Measurements from ENCODE around the gene CHST11.

The CHST11 gene

DNA sequence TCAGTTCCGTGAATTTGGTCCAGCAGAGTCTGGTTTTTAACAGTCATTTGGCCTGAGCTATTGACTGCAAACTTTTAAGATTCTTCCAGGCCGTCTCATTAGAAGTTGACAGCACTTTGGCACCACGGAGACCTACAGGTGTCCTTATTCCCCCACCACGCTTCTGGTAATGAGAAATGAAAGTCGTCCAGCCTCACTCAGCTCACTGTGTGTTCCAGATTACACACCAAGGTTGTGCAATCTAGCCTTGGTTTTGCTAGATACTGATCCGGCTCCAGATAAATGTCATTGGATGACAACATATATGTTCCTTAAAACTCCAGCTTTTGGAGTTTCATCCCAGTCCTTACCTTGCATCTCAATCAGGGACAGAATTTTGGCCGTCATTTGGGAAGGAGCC lies 210.4 kb downstream of the CHST11 start:
- no peaks in the 10 kb centered on the region for H3K9me3 Mint-ChIP-seq (ENCODE audit: low read depth)
- no peak overlapping the region for H3K4me3 Mint-ChIP-seq
- no peaks in the 10 kb centered on the region for H3K27me3 Mint-ChIP-seq
- no peak overlapping the region for H3K27ac Mint-ChIP-seq
- H3K36me3 Mint-ChIP-seq, result peaks cover 6% of the 10 kb centered on the region
- H3K4me1 Mint-ChIP-seq (ENCODE audit: low read depth), result peaks cover 43% of the 10 kb centered on the region

GRCh38 chr12:104668274-104668718 lies 211.5 kb downstream of the CHST11 start:
- Mint-ChIP-seq H3K36me3 (peaks cover 6% of the 10 kb centered on the region), H3K4me3 (no peak overlapping the region), H3K4me1 (ENCODE audit: low read depth) (peaks cover 52% of the 10 kb centered on the region), H3K27me3 (no peaks in the 10 kb centered on the region), H3K27ac (no peak overlapping the region), H3K9me3 (ENCODE audit: low read depth) (no peaks in the 10 kb centered on the region)

DNA sequence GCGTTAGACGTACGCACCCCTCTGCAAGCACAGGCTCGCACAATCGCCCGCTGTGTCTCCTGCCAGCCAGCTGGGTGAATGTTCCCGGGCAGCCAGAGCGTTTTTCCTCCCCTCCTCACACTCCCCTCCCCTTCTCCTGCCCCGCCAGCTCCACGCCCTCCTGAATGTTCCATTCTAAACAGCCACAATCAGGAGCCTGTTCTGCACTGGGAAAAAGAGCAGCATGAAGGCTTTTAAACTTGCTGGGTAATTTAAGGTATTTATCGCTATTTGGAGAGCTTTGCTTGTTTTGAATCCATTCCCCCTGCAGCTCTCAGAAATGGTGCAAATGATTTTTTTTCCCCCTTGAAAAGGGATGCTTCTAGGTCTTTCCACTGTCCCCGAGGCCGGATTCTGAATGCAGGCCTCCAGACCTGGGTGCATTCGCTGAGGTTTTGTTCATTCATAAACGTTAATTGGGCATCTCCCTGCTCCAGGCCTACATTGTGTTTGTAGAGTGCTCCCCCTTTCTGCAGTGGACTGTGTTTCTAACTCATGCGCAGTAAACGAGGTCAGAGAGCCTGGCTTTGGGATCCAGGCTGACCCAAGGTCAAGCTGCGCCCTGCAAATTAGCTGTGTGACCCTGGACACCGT lies 212.5 kb downstream of the CHST11 start:
- Mint-ChIP-seq H3K9me3 (ENCODE audit: low read depth) (no peaks in the 10 kb centered on the region), H3K36me3 (peaks cover 6% of the 10 kb centered on the region), H3K4me1 (ENCODE audit: low read depth) (peaks cover 55% of the 10 kb centered on the region), H3K27me3 (no peaks in the 10 kb centered on the region), H3K4me3 (no peak overlapping the region), H3K27ac (peak overlapping the region; percentile 35)

GRCh38 chr12:104669851-104670337 lies 213.1 kb downstream of the CHST11 start:
- no peak overlapping the region for H3K4me3 Mint-ChIP-seq
- H3K4me1 Mint-ChIP-seq (ENCODE audit: low read depth), result peaks cover 55% of the 10 kb centered on the region
- H3K36me3 Mint-ChIP-seq, result peaks cover 6% of the 10 kb centered on the region
- no peaks in the 10 kb centered on the region for H3K9me3 Mint-ChIP-seq (ENCODE audit: low read depth)
- peak overlapping the region; percentile 96 for H3K27ac Mint-ChIP-seq
- no peaks in the 10 kb centered on the region for H3K27me3 Mint-ChIP-seq

GRCh38 chr12:104670439-104671408 lies 214.0 kb downstream of the CHST11 start:
- Mint-ChIP-seq H3K4me3 (peak overlapping the region; percentile 81), H3K36me3 (peaks cover 4% of the 10 kb centered on the region), H3K27ac (peak overlapping the region; percentile 96), H3K9me3 (ENCODE audit: low read depth) (no peaks in the 10 kb centered on the region), H3K4me1 (ENCODE audit: low read depth) (peaks cover 54% of the 10 kb centered on the region), H3K27me3 (no peaks in the 10 kb centered on the region)

GRCh38 chr12:104671409-104672095 lies 214.8 kb downstream of the CHST11 start:
- H3K9me3 Mint-ChIP-seq (ENCODE audit: low read depth), result no peaks in the 10 kb centered on the region

GRCh38 chr12:104672096-104672445 lies 215.3 kb downstream of the CHST11 start:
- Mint-ChIP-seq H3K36me3 (peaks cover 4% of the 10 kb centered on the region), H3K4me1 (ENCODE audit: low read depth) (peaks cover 54% of the 10 kb centered on the region), H3K4me3 (peak overlapping the region; percentile 81), H3K27me3 (no peaks in the 10 kb centered on the region), H3K9me3 (ENCODE audit: low read depth) (no peaks in the 10 kb centered on the region), H3K27ac (peak overlapping the region; percentile 96)

More at GRCh38 chr12:104671409-104672095, 214.8 kb downstream of the CHST11 start:
- peaks cover 4% of the 10 kb centered on the region for H3K36me3 Mint-ChIP-seq
- H3K27me3 Mint-ChIP-seq, result no peaks in the 10 kb centered on the region
- peak overlapping the region; percentile 96 for H3K27ac Mint-ChIP-seq
- H3K4me1 Mint-ChIP-seq (ENCODE audit: low read depth), result peaks cover 54% of the 10 kb centered on the region
- peak overlapping the region; percentile 81 for H3K4me3 Mint-ChIP-seq

- H3K4me3 Mint-ChIP-seq, result no peak overlapping the region
- H3K4me1 Mint-ChIP-seq (ENCODE audit: low read depth), result peaks cover 54% of the 10 kb centered on the region
- H3K9me3 Mint-ChIP-seq (ENCODE audit: low read depth), result no peaks in the 10 kb centered on the region
- peak overlapping the region; percentile 80 for H3K27ac Mint-ChIP-seq
- no peaks in the 10 kb centered on the region for H3K27me3 Mint-ChIP-seq
- H3K36me3 Mint-ChIP-seq, result peaks cover 4% of the 10 kb centered on the region
Observed at GRCh38 chr12:104672501-104673265, 215.9 kb downstream of the CHST11 start.

DNA sequence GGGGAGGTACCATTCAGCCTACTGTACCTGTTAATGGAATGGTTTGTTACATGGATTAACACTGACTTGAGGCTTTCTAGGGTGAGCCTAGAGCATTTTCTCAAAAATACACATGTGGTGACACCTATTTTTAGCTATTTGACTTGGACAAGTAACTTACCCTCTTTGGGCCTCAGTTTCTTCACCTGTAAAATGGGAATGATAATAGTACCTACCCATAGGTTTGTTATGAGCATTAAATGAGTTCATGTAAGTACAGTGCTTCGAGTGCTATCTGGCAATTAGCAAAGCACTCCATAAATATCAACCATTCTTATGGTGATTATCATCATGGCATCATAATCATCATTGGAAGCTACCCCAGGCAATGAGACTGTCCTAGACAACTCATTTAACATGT lies 216.5 kb downstream of the CHST11 start:
- Mint-ChIP-seq H3K27ac (peak overlapping the region; percentile 80), H3K36me3 (peaks cover 4% of the 10 kb centered on the region), H3K4me3 (no peak overlapping the region), H3K27me3 (no peaks in the 10 kb centered on the region), H3K4me1 (ENCODE audit: low read depth) (peaks cover 49% of the 10 kb centered on the region), H3K9me3 (ENCODE audit: low read depth) (no peaks in the 10 kb centered on the region)

- Mint-ChIP-seq H3K36me3 (peaks cover 4% of the 10 kb centered on the region), H3K4me3 (no peak overlapping the region), H3K9me3 (ENCODE audit: low read depth) (no peaks in the 10 kb centered on the region), H3K27ac (peak overlapping the region; percentile 16), H3K4me1 (ENCODE audit: low read depth) (peaks cover 48% of the 10 kb centered on the region), H3K27me3 (no peaks in the 10 kb centered on the region)
Observed at GRCh38 chr12:104673696-104674482, 217.1 kb downstream of the CHST11 start.

GRCh38 chr12:104676636-104677035 lies 219.9 kb downstream of the CHST11 start:
- Mint-ChIP-seq H3K36me3 (no peaks in the 10 kb centered on the region), H3K4me1 (ENCODE audit: low read depth) (peaks cover 38% of the 10 kb centered on the region), H3K9me3 (ENCODE audit: low read depth) (no peaks in the 10 kb centered on the region), H3K27ac (no peak overlapping the region), H3K27me3 (no peaks in the 10 kb centered on the region), H3K4me3 (no peak overlapping the region)

DNA sequence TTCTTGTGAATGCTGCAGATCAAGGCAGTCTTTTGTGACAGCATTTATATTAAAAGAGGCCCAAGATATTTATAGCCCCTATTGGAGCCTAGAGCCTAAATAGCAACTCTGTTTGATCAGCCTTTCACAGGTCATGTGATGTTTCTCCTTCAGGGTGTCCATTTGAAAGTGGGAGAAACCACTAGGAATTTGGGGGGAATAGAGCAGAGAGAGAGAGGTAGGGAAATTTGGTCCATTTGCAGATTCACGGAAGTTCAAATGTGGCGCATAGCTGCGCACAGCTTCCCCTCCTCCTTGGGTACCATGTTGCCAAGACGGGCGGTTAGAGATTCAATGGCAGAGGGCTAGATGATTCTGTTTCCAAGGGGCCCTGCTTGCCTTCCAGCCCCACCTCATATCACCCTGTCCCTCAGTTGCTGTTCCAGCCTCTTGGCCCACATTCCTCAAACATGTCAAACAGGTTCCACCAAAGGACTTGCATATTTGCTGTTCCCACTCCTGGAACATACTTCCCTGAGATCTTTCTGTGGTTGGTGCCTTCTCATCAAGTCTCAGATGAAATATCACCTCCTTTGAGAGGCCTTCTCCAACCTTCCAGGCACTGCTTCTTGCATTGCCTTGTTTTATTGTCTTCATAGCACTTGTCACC lies 220.8 kb downstream of the CHST11 start:
- Mint-ChIP-seq H3K36me3 (no peaks in the 10 kb centered on the region), H3K4me1 (ENCODE audit: low read depth) (peaks cover 35% of the 10 kb centered on the region), H3K4me3 (no peak overlapping the region), H3K27me3 (no peaks in the 10 kb centered on the region), H3K9me3 (ENCODE audit: low read depth) (no peaks in the 10 kb centered on the region), H3K27ac (peak overlapping the region; percentile 41)

DNA sequence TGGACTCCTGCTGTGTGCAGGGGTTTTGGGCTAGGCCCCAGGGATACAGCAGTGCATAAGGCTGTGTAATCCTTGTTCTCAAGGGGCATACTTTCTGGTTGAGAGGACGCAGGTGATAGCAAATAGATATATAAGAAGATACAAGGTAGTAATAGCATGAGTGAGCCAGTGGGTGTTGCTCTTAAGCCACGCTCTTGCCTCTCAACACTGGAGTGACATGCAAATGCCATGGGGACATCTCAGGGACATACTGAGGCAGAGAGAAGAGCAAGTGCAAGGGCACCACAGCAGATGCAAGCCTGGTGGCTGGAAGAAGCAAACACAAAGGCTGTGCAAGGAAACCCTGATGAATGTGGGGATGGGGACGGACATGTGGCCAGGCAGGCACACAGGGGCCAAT lies 223.3 kb downstream of the CHST11 start:
- peaks cover 42% of the 10 kb centered on the region for H3K4me1 Mint-ChIP-seq (ENCODE audit: low read depth)
- H3K27ac Mint-ChIP-seq, result peak overlapping the region; percentile 46
- H3K9me3 Mint-ChIP-seq (ENCODE audit: low read depth), result no peaks in the 10 kb centered on the region
- no peaks in the 10 kb centered on the region for H3K36me3 Mint-ChIP-seq
- no peaks in the 10 kb centered on the region for H3K27me3 Mint-ChIP-seq
- no peak overlapping the region for H3K4me3 Mint-ChIP-seq

Measured in activated naive CD8-positive, alpha-beta T cell (primary cell).